SKM-1 (cell line): ENCODE results near the gene RAB7A.
"Not testable (repeated sequence)": the region's sequence is repeated elsewhere in the genome, so short reads cannot be mapped to it uniquely, and the experiment has no call there.

Experiments
- DNase-seq: peaks from one replicate; lab custom pipeline; 2025; ENCODE audit not compliant: unreplicated experiment; lab: John Stamatoyannopoulos, UW

RAB7A gene

GRCh38 chr3:128749561-128749960, 23.6 kb downstream of the RAB7A start:
- not testable (repeated sequence) for DNase-seq

- no peak for DNase-seq
Measured at GRCh38 chr3:128753715-128754114, 27.7 kb downstream of the RAB7A start.

DNA sequence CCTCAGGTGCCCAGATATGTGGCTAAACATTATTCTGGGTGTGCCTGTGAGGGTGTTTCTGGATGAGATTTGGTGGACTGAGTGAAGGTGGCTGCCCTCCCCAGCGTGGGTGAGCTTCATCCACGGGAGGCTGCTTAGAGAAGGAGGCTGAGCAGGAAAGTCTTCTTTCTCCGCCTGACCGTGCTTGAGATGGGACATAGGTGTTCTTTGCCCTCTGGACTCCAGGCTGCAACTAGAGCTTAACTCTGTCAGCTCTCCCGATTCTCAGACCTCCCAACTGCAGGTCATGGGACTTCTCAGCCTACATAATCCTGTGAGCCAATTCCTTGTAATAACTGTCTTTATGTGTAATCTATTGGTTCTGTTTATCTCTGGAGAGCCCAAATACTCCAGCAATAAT, 34.1 kb downstream of the RAB7A start:
- no peak for DNase-seq

DNA sequence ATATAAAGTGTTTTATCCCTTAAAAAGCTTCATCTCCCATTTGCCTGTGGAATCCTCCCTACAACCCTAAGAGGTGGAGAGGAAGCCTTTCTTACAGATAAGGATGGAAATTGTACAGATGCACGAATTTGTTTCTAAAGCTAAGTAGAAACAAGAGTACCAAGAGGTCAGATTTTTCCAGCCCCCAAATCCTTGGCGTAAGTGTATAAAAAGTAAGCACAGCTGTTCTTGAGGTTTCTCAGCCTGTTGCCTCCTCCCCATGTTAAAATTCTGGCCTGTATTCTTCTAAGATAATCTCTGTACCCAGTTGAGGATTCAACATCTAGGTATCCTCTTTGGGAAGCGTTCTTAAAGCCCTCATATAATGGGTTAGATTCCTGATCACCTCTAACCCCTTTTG, 34.9 kb downstream of the RAB7A start:
- DNase-seq, result no peak

DNA sequence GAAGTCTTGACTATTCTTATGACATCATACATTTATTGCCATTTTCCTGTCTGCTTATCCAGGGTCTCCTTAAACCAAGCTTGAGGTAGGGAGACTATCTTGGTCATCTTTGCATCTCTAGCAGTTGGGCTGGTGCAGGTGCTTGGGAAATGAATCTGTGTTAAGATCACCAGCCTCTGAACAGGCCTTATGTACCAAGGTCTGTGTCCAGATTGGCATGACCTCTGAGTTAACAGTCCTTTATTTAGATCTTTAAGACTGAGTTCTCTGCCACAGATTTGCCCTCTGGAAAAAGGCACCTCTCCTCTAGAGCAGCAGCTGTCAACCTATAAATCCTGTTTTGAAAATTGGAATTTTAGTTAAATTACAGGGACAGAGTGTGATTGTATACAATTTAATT, 35.4 kb downstream of the RAB7A start:
- DNase-seq, result no peak

DNA sequence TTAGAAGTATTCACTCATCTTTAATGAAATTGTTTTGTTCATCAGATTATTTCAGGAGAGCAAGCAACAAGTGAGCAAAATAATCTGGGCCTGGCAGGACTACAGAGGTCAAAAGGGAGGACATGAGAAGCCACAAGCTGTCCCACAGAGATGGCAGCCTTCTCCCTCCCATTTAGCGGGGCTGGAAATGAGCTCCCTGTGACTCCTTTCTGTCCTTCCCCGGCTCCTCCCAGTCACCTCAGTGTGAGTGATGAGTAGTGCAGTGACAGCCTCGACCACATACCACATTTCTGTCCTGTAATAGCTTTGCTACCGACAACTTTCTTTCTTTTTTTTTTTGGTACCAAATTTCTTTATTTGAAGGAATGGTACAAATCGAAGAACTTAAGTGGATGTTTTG, 38.0 kb downstream of the RAB7A start:
- no peak for DNase-seq

DNA sequence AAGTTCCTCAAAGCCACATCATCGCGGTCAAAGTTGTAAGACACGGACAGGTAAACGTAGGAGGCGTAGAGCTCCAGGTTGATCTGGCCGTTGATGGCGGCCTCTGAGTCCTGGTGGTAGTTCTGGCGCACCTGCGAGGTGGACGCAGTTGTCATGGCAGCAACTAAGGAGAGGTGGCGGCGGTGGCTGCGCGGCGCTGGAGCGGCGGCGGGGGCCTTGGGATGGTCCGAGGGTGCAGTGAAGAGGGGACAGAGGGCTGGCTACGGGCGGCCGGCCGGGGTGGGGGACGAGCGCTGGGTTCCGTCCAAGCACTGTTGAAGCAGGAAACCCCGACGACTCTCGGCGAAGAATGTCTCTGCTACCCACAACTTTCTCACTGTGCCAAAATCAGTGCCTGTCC, 38.9 kb downstream of the RAB7A start:
- DNase-seq, result no peak

DNA sequence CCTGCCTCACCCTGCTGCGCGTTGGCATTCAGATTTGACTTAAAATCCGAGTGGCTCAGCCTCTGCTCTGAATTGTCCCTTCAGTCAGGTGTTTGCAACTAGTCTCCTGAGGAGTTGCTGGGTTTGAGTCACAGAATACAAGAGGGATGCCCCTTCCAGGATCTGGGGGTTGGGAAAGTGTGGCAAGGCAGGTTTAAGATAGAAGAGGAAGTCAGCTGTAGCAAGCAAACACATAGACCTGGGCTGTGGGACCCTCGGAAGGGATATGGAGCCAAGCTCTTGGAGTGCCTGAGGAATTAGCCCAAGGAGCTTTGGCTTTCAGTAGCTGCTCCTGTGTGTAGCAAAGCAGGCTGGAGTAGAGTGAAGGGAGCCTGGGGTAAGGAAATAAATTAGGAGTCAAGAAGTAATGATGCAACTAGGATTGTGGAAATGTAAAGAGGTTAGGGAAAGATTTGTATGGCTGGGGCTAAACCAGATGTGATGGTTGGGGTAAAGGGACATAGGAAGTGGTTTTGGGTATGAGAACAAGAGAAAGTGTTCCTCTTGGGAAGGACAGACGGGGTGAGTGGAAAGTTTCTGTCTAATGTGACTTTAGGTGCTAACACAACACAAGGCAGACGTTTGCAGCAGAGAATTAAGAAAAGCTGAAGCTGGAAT, 41.2 kb downstream of the RAB7A start:
- DNase-seq, result no peak

GRCh38 chr3:128768471-128768870, 42.5 kb downstream of the RAB7A start:
- no peak for DNase-seq

DNA sequence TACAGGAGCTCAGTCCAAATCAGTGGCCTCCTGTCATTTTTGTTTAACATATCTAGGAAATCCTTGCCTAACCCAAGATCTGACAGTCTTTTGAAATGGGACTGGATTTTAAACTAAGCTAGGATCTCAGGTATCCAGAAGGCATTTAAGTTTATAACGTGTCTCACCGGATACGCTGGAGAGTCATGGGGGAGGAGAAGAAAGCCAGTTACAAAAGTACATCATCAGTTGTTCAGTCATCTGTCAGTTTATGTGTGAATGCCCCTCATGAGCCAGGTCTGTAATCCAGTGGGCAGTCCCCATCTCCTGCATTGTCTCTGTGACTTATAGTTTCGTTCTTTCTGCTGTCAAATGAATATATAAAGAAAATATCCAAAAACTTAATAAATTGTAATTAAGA, 44.4 kb downstream of the RAB7A start:
- DNase-seq, result no peak

DNA sequence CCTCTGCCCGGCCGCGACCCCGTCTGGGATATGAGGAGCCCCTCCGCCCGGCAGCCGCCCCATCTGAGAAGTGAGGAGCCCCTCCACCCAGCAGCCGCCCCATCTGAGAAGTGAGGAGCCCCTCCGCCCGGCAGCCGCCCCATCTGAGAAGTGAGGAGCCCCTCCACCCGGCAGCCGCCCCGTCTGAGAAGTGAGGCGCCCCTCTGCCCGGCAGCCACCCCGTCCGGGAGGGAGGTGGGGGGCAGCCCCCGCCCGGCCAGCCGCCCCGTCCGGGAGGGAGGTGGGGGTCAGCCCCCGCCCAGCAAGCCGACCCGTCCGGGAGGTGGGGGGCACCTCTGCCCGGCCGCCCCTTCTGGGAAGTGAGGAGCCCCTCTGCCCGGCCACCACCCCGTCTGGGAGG, 47.2 kb downstream of the RAB7A start:
- DNase-seq, result not testable (repeated sequence)

GRCh38 chr3:128773592-128773991, 47.6 kb downstream of the RAB7A start:
- DNase-seq, result not testable (repeated sequence)

DNA sequence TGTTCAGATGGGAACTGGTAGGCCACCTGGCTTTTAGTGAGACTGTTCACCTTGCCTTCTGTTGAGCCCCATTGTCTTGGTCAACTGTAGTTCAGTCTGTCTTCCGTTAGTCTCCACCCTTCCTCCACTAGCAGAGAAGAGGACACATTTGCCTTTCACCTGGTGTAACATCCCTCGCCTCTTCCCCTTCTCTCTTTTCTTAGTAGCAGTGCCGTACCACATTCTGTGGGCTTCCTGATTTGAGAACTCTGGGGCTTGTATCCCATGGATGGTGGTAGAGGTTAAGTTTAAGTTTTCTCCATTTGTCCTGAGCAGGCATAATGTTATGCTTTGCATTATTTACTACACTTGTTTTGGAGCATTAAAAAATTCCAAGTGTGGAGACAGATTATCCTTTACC, 49.3 kb downstream of the RAB7A start:
- DNase-seq, result no peak

DNA sequence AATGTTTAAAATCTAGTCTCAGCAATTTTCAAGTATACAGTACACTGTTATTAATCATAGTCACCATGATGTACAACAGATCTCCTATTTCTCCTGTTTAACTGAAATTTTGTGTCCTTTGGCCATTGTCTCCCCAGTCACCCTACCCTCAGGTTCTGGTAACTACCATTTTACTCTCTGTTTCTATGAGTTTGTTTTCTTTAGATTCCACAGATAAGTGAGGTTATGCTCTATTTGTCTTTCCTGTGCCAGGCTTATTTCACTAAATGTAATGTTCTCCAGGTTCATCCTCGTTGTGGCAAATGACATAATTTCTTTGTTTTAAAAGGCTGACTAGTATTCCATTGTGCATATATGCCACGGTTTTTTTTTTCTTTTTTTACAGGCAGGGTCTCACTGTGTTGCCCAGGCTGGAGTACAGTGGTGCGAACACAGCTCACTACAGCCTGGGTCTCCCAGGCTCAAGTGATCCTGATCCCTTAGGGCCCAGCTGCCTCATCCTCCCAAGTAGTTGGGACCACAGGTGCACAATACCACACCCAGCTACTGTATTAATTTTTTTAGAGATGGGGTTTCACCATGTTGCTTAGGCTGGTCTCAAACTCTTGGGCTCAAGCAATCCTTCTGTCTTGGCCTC, 50.0 kb downstream of the RAB7A start:
- no peak for DNase-seq

DNA sequence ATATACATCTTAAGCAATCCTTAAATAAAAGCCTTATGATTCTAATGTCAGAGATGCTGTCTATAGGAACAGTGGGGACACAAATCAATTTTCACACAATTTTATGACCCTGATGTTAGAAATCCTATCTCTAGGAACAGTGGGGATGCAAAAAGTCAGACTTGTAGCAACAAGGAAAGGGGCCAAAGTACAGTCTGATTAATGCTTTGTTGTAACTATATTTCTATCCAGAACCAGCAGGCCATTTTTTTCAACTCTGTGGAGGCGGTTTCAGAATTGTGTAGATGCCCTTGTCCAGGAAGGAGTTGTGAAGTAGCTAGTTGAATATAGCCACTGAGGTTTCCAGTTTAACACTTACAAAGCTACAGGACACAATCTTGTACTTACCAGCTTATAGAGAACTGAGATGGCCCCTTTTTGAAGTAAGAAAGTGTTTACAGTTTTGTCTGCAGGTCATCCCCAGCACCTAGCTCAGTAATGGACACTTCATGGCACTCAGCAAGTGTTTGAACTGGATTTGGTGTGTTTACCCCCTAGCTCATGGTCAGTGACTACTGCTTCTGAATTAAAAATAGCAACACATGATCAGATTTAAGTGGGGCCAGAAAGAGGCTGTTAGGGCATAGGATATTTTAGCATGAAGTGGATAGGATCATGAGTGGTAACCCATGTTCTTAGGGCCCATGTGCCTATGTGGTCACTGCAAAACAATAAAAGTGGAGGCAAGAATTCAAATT, 54.3 kb downstream of the RAB7A start:
- no peak for DNase-seq

- no peak for DNase-seq
Measured at GRCh38 chr3:128781164-128781563, 55.2 kb downstream of the RAB7A start.

DNA sequence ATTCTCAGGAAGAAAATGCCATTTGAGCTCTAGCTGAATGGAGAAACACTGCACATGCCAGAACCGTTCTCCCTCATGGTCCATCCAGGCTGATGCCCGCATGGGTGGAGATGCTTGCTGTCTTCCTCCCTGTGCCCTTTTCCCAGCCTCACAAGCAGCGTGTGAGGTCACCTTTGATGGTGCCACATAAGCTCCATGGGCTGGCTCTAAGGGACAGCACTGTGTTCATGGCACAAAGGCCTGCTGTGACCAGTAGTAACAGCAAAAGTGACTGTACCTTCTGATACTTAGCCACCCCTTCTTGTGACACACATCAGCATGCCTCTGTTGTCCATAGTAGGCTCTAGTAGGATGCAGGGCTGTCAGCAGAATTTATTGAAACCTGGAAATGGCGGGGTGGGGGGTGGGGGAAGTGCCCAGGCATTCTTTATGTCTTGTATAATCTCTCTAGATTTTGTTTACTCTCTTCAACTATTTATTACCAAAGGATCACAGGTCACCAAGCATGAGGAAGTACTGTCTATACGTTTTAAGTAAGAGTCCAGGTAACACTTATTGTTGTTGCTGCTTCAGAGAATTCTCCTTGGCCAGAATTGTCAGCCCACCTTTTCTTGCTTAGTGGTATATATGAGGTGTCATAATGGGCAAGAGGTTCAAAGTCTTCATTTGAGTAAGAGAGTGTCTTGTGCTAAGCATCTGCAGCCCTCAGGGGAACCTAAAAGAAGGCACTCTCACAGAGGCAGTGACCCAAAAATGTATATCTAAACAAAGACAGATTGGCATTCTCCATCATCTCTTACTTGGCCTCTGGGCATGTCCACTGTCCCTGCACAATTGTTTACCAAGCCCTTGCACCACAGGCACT, 56.5 kb downstream of the RAB7A start:
- no peak for DNase-seq

GRCh38 chr3:128783774-128784173, 57.8 kb downstream of the RAB7A start:
- no peak for DNase-seq

DNA sequence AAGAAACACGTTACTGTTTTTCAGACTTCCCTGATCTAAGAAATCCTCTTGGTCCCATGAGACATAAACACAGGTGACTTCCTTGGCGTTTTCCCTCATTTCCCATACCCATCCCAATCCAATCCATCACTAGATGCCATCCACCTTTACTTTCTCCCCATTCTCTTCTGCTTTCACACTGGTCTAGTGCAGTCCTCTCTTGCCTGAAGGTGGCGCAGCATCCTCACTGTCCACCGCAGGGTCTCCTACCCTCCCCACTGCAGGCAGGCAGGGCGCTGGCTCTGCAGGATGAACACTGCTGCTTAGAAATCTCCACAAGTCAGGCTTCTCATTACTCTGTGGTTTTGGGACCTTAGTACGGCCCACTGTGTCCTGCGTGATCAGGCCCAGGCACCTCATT, 58.2 kb downstream of the RAB7A start:
- no peak for DNase-seq

DNA sequence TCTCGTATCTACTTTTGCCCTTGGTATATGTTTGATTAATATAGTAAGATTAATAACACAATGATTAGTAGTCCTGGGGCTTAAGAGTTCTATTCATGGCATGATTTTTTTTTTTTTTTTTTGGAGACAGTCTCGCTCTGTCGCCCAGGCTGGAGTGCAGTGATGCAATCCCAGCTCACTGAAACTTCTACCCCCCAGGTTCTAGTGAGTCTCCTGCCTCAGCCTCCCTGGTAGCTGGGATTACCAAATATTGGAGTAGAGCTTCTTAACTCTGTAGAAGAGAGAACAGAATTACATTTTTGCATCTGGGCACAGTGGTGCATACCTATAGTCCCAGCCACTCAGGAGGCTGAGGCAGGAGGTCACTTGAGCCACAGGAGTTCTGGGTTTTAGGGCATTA, 58.9 kb downstream of the RAB7A start:
- no peak for DNase-seq

DNA sequence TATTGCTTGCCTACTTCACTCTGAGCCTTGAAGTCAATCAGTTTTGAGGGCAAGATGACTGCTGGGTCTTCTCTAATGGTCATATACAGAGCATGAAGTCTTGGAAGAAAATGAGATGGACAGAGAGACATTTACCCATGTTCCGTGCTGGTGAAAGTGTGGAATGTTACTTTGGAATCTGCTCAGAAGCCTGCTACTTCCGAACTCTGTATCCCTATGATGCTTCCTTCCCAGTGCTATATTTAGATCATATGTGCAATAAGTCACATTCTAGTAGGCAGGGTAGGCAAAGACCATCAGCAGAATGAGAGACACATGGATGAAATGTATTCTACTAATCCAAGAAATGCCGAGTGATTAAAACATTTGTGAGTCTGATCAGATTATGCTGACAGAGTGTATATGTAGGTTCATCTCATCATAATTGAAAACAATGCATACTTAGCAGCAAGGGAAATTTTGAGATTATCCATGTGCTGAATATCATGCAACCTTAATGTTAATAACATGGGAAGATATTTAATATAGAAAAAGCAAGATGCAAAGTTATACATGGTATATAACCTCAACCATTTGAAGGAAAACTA, 60.5 kb downstream of the RAB7A start:
- DNase-seq, result no peak
